Nephron progenitor cell (in vitro differentiated cells): ENCODE measurements around the gene PPFIA1.

Experiments
- DNase-seq: peaks from one replicate; pipeline ENCODE4 v3.0.0; 2021
- H3K27ac Mint-ChIP-seq: 2 replicates; pipeline ENCODE4 v1.8.0; 2021; ENCODE audit warnings: mild to moderate bottlenecking, moderate library complexity, mixed read lengths
- H3K27me3 Mint-ChIP-seq: 2 replicates; pipeline ENCODE4 v1.8.0; 2021; ENCODE audit warnings: mild to moderate bottlenecking, low read depth, mixed read lengths; ENCODE audit not compliant: poor library complexity
- H3K36me3 Mint-ChIP-seq: 2 replicates; pipeline ENCODE4 v1.8.0; 2021; ENCODE audit warnings: low read depth, mixed read lengths
- H3K4me1 Mint-ChIP-seq: 2 replicates; pipeline ENCODE4 v1.8.0; 2021; ENCODE audit warnings: mixed read lengths
- H3K4me3 Mint-ChIP-seq: 2 replicates; pipeline ENCODE4 v1.8.0; 2021; ENCODE audit warnings: mild to moderate bottlenecking, moderate library complexity, mixed read lengths
- H3K9me3 Mint-ChIP-seq: 2 replicates; pipeline ENCODE4 v1.8.0; 2021; ENCODE audit warnings: mild to moderate bottlenecking, moderate library complexity, mixed read lengths
- CTCF ChIP-seq: fragments of 200-600 bp; sonication (generic); IDR thresholded peaks from 2 replicates; pipeline ENCODE4 v1.5.0; 2021; ENCODE audit warnings: antibody characterized with exemption

The PPFIA1 gene

DNA sequence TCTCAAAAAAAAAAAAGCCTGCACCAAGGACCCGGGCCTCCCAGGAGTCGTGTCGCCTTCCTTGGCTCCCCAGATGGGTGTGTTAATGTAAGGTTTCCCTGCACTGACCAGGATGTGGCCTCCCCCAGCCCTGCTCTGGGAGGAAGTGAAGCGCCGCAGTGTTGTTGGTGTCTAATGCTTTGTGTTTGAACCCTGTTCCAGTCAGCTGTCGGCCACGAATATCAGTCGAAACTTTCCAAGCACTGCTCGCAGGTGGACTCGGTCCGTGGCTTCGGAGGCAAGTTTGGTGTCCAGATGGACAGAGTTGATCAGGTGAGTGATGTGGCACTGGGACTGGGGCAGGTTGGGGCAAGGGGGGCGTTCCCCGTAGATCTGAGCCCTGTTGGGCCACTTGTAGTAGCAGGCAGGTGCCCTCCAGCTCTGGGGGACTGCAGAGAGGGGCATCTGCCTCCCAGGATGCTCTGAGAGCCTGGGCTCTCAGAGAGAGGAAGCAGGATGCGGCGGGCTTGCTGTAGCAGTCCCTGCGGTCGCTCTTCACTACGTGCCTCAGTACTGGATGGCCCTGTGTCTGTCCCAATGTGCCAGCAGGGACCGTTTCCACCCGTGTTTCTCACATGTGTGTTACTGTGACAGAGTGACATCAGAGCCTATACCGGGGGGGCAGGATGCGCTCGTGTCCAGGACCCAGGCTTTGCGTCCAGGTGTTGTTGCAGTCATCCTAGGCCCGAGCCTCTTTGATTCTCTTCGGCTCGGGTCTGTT lies 144.0 kb downstream of the PPFIA1 start:
- no peak overlapping the region for H3K4me3 Mint-ChIP-seq
- no peak for DNase-seq

GRCh38 chr11:70415191-70415590 lies 144.7 kb downstream of the PPFIA1 start:
- H3K27ac Mint-ChIP-seq = no peak overlapping the region
- DNase-seq = no peak
- H3K36me3 Mint-ChIP-seq = peaks cover 73% of the 10 kb centered on the region
- H3K4me3 Mint-ChIP-seq = no peak overlapping the region
- H3K27me3 Mint-ChIP-seq = no peaks in the 10 kb centered on the region
- no peaks in the 10 kb centered on the region for H3K9me3 Mint-ChIP-seq
- peaks cover 8% of the 10 kb centered on the region for H3K4me1 Mint-ChIP-seq
- no peak for TF ChIP-seq CTCF

More for the DNA sequence above, 144.0 kb downstream of the PPFIA1 start:
- H3K4me1 Mint-ChIP-seq = peaks cover 12% of the 10 kb centered on the region
- H3K9me3 Mint-ChIP-seq = no peaks in the 10 kb centered on the region
- H3K36me3 Mint-ChIP-seq = peaks cover 75% of the 10 kb centered on the region
- H3K27ac Mint-ChIP-seq = no peak overlapping the region
- TF ChIP-seq CTCF = no peak
- no peaks in the 10 kb centered on the region for H3K27me3 Mint-ChIP-seq

DNA sequence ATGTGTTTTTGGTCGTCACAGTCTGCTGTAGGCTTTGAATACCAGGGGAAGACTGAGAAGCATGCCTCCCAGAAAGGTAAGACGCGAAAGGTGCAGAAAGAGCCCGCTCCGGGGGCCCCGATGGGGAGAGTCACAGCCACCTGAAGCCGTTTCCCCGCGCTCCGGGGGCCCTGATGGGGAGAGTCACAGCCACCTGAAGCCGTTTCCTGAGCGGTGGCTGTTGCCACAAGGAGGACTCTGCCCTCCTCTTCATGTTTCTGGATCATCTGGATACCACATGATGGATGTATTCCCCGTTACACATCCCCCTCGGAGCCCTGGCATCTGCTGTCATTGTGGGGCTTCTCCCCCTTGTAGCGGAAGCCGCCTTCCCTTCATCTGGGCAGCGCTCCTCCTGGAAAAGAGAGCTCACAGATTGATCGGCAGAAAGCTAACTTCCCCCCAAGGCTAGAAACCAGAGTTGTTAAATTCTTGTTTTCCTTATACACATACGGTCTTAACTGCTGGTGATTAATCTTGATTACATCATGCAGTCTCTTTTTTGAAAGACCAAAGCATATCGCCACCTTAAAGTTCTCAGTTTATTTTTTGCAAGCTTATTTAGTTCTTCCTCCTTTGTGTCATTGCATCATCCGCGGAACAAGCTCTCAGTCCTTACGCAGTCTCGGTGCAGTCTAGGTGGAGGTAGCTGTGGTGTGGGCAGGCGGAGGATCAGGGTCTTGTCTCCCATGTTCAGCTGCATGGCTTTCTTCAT lies 145.3 kb downstream of the PPFIA1 start:
- H3K27me3 Mint-ChIP-seq = no peaks in the 10 kb centered on the region
- H3K4me3 Mint-ChIP-seq = no peak overlapping the region
- H3K27ac Mint-ChIP-seq = peak overlapping the region; percentile 86
- H3K4me1 Mint-ChIP-seq = peaks cover 2% of the 10 kb centered on the region
- TF ChIP-seq CTCF = no peak
- H3K36me3 Mint-ChIP-seq = peaks cover 69% of the 10 kb centered on the region
- H3K9me3 Mint-ChIP-seq = no peaks in the 10 kb centered on the region
- DNase-seq = no peak

GRCh38 chr11:70416881-70417280 lies 146.4 kb downstream of the PPFIA1 start:
- H3K9me3 Mint-ChIP-seq = no peaks in the 10 kb centered on the region
- no peaks in the 10 kb centered on the region for H3K27me3 Mint-ChIP-seq
- no peak overlapping the region for H3K4me3 Mint-ChIP-seq
- H3K4me1 Mint-ChIP-seq = no peaks in the 10 kb centered on the region
- TF ChIP-seq CTCF = no peak
- peaks cover 69% of the 10 kb centered on the region for H3K36me3 Mint-ChIP-seq
- no peak overlapping the region for H3K27ac Mint-ChIP-seq
- no peak for DNase-seq

DNA sequence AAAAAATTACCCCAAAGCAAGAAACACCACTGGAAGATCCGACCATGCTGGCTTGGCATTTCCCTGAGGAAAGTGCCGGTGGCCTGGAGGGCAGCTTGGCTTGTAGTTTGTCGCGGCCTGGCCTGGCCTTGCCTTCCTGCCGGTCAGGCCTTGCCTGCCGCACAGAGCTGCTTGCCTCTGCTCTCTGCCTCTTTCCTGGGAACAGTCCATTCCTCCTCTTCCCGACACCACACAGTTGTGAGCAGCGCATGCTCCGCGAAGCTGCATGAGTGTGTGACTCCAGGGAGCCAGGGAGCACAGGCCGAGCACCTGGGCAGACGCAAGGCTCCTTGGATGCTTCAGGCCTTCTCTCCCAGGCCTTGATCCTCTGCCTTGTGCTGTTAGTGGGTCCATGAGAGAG lies 147.6 kb downstream of the PPFIA1 start:
- H3K4me3 Mint-ChIP-seq = no peak overlapping the region
- no peak overlapping the region for H3K27ac Mint-ChIP-seq
- no peak for TF ChIP-seq CTCF
- H3K9me3 Mint-ChIP-seq = no peaks in the 10 kb centered on the region
- H3K36me3 Mint-ChIP-seq = peaks cover 70% of the 10 kb centered on the region
- no peaks in the 10 kb centered on the region for H3K27me3 Mint-ChIP-seq
- DNase-seq = no peak
- H3K4me1 Mint-ChIP-seq = peaks cover 4% of the 10 kb centered on the region
